HG02973 (cell line): ENCODE data around the gene SPSB1.

ENCODE experiments used
- ATAC-seq: cut with Tn5 transposase; IDR thresholded peaks from one replicate; pipeline ENCODE4 v1.9.1; 2021; ENCODE audit warnings: moderate library complexity; ENCODE audit not compliant: unreplicated experiment

The SPSB1 gene

GRCh38 chr1:9340864-9341263 lies 48.2 kb downstream of the SPSB1 start:
- no peak for ATAC-seq

GRCh38 chr1:9341301-9341845 lies 48.7 kb downstream of the SPSB1 start:
- ATAC-seq, result no peak

GRCh38 chr1:9343269-9343668 lies 50.6 kb downstream of the SPSB1 start:
- no peak for ATAC-seq

GRCh38 chr1:9344426-9345200 lies 51.9 kb downstream of the SPSB1 start:
- no peak for ATAC-seq

GRCh38 chr1:9345471-9345870 lies 52.8 kb downstream of the SPSB1 start:
- no peak for ATAC-seq

GRCh38 chr1:9345922-9346321 lies 53.2 kb downstream of the SPSB1 start:
- no peak for ATAC-seq

GRCh38 chr1:9346566-9346965 lies 53.9 kb downstream of the SPSB1 start:
- no peak for ATAC-seq

GRCh38 chr1:9347095-9347850 lies 54.6 kb downstream of the SPSB1 start:
- no peak for ATAC-seq

- no peak for ATAC-seq
Measured at GRCh38 chr1:9349331-9349851, 56.7 kb downstream of the SPSB1 start.

GRCh38 chr1:9350013-9350908 lies 57.6 kb downstream of the SPSB1 start:
- no peak for ATAC-seq

GRCh38 chr1:9350960-9351359 lies 58.3 kb downstream of the SPSB1 start:
- no peak for ATAC-seq

- ATAC-seq, result no peak
Measured at GRCh38 chr1:9351654-9352271, 59.1 kb downstream of the SPSB1 start.

- ATAC-seq, result no peak
Measured at GRCh38 chr1:9352377-9353134, 59.9 kb downstream of the SPSB1 start.

- no peak for ATAC-seq
Measured at GRCh38 chr1:9355503-9355902, 62.8 kb downstream of the SPSB1 start.

- ATAC-seq, result no peak
Measured at GRCh38 chr1:9356021-9356420, 63.3 kb downstream of the SPSB1 start.

GRCh38 chr1:9356829-9357466 lies 64.3 kb downstream of the SPSB1 start:
- ATAC-seq, result no peak

GRCh38 chr1:9357958-9358357 lies 65.3 kb downstream of the SPSB1 start:
- no peak for ATAC-seq

GRCh38 chr1:9360371-9361064 lies 67.8 kb downstream of the SPSB1 start:
- no peak for ATAC-seq
